IMR-90 (cell line): ENCODE data around the gene GPR157. TPM values are rescaled to one million over a fixed set of nuclear protein-coding genes. Genes with fewer than 3 reads are reported as not detected.

Source experiments
- BHLHE40 ChIP-seq: fragments of 150-350 bp; IDR thresholded peaks from 2 replicates; pipeline ENCODE4 v1.6.1; 2016; ENCODE audit warnings: mild to moderate bottlenecking, low read depth, low read length
- MAFK ChIP-seq: IDR thresholded peaks from 2 replicates; pipeline ENCODE4 v1.6.1; 2012; ENCODE audit warnings: low read depth, low read length, improper control_type of control experiment
- POLR2A ChIP-seq: IDR thresholded peaks from 2 replicates; pipeline ENCODE4 v1.6.1; 2012; ENCODE audit warnings: mild to moderate bottlenecking, low read depth, low read length
- USF2 ChIP-seq: fragments of 150-350 bp; IDR thresholded peaks from 2 replicates; pipeline ENCODE4 v1.6.1; 2017; ENCODE audit warnings: mild to moderate bottlenecking, antibody characterized with exemption, low read length, low read depth
- polyA plus RNA-seq, 3 experiments: library from polyadenylated mRNA; depleted of rRNA; stranded (reverse); fragments of >200 nt; gene quantifications; 2 replicates each; pipeline ENCODE4 v1.2.3, GENCODE V29; 2012; ENCODE audit warnings: low replicate concordance in 1 of 3
- total RNA-seq: library from RNA; depleted of rRNA; stranded (reverse); fragments of >200 nt; gene quantifications from 2 replicates; pipeline ENCODE4 v1.2.3, GENCODE V29; 2012

The GPR157 gene
- total and polyA plus RNA-seq, 2 of the 4 experiments (the other 2 are of a cell fraction): 1.8 to 2.7 TPM

GRCh38 chr1:9166289-9167235 is 37.7 kb upstream of the GPR157 start (continued):
- TF ChIP-seq USF2: no peak
- no peak for TF ChIP-seq POLR2A
- TF ChIP-seq BHLHE40: no peak
- TF ChIP-seq MAFK: no peak
